Hematopoietic multipotent progenitor cell treated with erythropoietin and hydrocortisone succinate and interleukin-3 and kit ligand, for 4 days (in vitro differentiated cells): ENCODE results near the gene CRADD.

Experiments
- DNase-seq: peaks from one replicate; pipeline ENCODE4 v3.0.0-alpha.2; 2015

The CRADD gene

DNA sequence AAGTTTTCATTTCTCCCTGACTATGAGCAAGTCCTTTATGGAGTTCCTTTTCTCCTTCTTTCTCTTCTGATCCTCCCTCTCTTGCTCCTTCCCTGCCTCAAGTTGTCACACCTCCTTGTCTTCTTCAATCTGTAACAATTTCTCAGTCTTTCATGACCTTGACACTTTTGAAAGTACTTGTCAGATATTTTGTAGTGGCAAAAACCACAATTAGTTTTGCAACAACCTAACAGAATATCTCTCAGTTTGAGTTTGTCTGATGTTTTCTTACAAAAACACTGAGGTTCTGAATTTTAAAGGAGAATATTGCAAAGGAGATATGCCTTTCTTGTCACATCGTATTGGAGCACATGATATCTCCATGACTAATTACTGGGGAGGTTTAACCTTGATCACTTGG, 4.1 kb upstream of the CRADD start:
- DNase-seq: peak; percentile 47

- no peak for DNase-seq
Observed at GRCh38 chr12:93674386-93674785, 2.8 kb upstream of the CRADD start.

GRCh38 chr12:93676408-93677194, 574 bp upstream of the CRADD start:
- DNase-seq: no peak

- DNase-seq: no peak
Observed at GRCh38 chr12:93678779-93679178, 1.6 kb downstream of the CRADD start.

GRCh38 chr12:93679308-93679925, 2.2 kb downstream of the CRADD start:
- no peak for DNase-seq

DNA sequence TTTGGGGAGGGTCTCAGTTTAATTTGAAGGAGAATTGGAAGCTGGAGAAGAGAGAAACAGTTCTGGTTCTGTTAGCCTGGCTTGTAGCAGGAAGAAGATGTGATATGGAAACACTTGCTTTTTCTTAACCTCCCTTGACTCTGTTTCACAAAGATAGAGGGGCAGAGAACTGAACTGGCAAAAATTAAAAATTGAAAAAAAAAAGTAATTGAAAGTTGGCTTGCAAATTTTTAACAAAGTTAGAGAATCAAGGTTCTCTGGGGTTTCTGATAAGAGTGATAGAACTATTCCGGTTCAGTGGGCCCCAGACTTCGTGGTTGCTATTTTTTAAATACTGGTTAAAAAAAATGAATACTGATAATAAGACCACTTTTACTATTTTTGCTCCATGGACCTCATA, 2.8 kb downstream of the CRADD start:
- DNase-seq: peak; percentile 70

DNA sequence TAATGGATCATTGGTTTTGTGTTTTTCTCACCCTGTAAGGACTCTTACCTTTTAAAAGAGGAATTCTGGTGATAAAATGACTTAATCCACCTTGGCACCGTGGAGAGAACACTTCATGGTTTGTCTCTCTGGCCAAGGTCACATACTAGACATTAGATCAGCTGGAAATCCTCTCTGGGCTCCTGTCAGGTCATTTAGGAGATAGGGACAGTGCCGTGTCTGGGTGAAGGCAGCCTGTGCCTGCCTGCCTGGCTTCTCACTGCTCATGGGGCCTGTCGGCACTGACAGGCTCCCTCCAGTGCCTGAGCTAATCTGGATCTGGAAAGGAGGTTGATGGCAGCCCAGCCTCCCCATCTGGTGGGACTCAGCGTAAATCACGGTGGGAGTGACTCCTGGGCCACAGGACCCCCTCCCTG, 5.7 kb downstream of the CRADD start:
- DNase-seq: no peak

GRCh38 chr12:93683410-93683809, 6.2 kb downstream of the CRADD start:
- no peak for DNase-seq

- DNase-seq: no peak
Observed at GRCh38 chr12:93684716-93685115, 7.5 kb downstream of the CRADD start.

GRCh38 chr12:93686572-93687356, 9.6 kb downstream of the CRADD start:
- no peak for DNase-seq

GRCh38 chr12:93689076-93689834, 12.1 kb downstream of the CRADD start:
- DNase-seq: no peak

GRCh38 chr12:93696462-93696861, 19.3 kb downstream of the CRADD start:
- DNase-seq: no peak

DNA sequence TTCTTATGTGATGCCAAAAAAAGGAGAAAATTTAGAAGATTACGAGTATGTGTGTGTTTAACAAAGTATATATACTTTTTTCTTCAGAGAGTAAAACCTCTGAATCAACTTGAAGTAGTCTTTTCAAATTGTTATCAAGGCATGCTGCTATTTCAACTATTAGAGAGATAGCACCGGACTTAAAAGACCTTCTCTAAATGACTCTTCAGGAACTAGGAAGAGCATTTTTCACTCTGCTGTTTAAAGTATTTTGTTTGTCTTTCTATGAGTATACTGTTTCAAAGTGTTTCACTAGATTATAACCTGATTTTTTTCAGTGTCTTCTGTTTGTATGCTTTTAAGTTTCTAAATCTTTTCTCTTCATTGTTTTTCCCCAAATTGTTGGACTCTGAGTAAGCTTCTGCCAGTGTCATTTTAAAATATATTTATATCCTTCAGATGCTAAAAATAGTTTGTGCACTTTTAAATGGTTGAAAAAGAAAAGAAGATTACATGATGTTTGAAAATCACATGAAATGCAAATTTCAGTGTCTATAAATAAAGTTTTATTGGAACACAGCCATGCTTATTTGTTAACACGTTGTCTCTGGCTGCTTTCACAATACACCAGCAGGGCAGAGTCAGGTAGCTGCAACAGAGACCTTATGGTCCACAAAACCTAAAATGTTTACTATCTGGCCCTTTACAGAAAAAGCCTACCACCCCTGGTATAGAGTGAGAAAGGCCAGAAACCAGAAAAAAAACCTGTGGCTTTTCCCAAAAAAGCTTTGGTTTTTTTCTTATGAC, 21.3 kb downstream of the CRADD start:
- no peak for DNase-seq

GRCh38 chr12:93699271-93700145, 22.3 kb downstream of the CRADD start:
- DNase-seq: no peak

- no peak for DNase-seq
Observed at GRCh38 chr12:93702707-93703315, 25.6 kb downstream of the CRADD start.

GRCh38 chr12:93704122-93704521, 26.9 kb downstream of the CRADD start:
- no peak for DNase-seq

GRCh38 chr12:93704625-93705024, 27.4 kb downstream of the CRADD start:
- DNase-seq: no peak

GRCh38 chr12:93705237-93705636, 28.1 kb downstream of the CRADD start:
- DNase-seq: no peak

DNA sequence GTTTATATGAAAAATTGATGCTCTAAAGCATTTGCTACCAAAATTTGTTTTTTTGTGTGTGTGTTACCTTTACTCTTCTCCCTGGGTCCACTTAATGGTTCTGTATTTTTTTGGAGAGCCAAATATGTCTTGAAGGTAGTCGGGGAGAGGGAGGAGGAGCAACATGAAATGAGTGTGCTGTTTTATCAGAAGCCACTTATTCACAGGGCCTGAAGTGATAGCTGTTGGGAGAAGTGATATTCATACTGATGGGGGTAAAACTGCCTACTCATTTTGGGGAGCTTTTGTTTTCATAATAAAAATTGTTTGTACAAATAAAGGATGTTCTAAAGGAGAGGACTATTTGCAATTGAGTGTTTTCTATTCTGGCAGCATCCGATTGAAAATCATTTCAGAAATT, 29.2 kb downstream of the CRADD start:
- DNase-seq: peak; percentile 64

GRCh38 chr12:93706824-93707223, 29.6 kb downstream of the CRADD start:
- no peak for DNase-seq

- no peak for DNase-seq
Observed at GRCh38 chr12:93707836-93708235, 30.7 kb downstream of the CRADD start.
